Ramos (cell line): ENCODE results near the gene ENDOD1.
"Not testable (repeated sequence)": the region's sequence is repeated elsewhere in the genome, so short reads cannot be mapped to it uniquely, and the experiment has no call there.

Experiments used
- in situ Hi-C: fragments of 300-500 bp; cut with MboI; formaldehyde crosslinking; loops from one replicate; pipeline ENCODE4 v1.14.3; 2022; ENCODE audit warnings: low sequenced_read_pairs; ENCODE audit not compliant: unreplicated experiment

Gene ENDOD1, protein sequence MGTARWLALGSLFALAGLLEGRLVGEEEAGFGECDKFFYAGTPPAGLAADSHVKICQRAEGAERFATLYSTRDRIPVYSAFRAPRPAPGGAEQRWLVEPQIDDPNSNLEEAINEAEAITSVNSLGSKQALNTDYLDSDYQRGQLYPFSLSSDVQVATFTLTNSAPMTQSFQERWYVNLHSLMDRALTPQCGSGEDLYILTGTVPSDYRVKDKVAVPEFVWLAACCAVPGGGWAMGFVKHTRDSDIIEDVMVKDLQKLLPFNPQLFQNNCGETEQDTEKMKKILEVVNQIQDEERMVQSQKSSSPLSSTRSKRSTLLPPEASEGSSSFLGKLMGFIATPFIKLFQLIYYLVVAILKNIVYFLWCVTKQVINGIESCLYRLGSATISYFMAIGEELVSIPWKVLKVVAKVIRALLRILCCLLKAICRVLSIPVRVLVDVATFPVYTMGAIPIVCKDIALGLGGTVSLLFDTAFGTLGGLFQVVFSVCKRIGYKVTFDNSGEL

GRCh38 chr11:95089620-95090542, at the start of gene ENDOD1:
ENDOD1 (plus strand) TSS chr11:95089846; CDS start chr11:95089928, 82 bp downstream.
- in situ Hi-C loops, result no loop called here

GRCh38 chr11:95042239-95042638, 47.4 kb upstream of the ENDOD1 start:
- in situ Hi-C loops, result no loop called here

DNA sequence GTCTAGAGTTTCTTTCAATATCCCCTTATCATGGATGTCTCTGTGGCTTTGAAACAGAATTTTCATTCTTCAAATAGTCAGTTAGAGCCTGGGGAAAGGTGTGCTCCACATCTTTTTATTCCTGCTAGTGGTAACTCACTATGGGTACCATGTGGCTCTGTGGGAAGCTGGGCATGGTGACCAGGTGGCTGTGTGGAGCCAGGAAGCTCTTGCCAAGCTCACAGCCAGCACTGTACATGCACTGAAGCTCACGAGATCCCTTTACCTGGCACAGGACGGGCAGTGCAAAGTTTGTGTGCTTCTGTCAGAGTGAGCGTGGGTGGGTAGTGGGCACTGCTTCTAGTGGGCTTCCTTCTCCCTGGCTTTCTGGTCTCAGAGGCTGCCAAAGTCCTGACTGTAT, 46.7 kb upstream of the ENDOD1 start:
- in situ Hi-C loops, result no loop called here

DNA sequence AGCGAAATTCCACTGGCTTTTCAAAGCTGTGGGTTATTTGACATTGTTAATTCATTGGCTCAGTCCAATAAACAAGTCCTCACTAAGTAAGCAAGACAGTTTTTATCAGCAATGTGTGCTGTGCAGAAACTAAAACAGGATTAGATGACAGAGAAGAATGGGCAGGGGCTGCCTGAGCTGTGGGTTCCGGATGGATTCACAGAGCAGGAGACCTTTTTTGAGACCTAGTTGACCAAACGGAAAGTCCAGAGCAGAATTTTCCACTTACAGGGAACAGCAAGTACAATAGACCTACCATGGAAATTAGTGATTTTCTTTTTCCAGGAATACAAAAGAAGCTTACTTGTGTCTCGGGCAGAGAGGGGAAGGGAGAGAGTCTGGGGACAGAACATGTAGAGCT, 45.6 kb upstream of the ENDOD1 start:
- in situ Hi-C loops, result no loop called here

DNA sequence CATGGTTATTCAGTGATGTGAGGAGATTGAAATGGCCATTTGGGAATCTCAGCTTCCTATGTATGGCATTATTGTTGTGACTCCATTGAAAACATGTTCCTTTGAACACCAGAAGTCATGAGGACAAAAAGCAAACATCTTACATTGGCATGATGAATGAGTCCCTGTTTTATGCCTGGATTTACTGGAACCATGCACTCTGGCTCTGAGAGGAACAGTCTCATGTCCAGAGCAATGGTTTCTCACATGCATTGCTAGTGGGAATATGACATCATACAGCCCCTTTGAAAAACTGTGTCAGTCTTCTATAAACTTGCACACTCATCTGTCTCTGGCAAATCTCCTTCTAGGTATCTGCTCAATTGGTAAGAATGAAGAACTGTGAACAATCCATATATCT, 43.8 kb upstream of the ENDOD1 start:
- in situ Hi-C loops, result no loop called here

GRCh38 chr11:95049122-95049521, 40.5 kb upstream of the ENDOD1 start, which contains the start of gene KDM4F:
KDM4F (plus strand) TSS chr11:95049422.
- in situ Hi-C loops, result not testable (repeated sequence)

GRCh38 chr11:95050595-95051202, 38.9 kb upstream of the ENDOD1 start:
- in situ Hi-C loops, result no loop called here

DNA sequence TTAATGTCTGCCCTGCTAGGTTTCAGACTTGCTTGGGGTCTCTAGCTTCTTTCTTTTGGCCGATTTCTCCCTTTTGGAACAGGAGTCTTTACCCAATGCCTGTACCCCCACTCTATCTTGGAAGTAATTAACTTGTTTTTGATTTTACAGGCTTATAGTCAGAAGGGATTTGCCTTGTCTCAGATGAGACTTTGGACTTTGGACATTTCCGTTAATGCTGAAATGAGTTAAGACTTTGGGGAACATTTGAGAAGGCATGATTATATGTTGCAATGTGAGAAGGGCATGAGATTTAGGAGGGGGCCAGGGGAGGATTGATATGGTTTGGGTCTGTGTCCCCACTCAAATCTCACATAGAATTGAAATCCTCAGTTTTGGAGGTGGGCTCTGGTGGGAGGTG, 35.3 kb upstream of the ENDOD1 start:
- in situ Hi-C loops, result no loop called here

- in situ Hi-C loops, result no loop called here
Observed at GRCh38 chr11:95055283-95055897, 34.3 kb upstream of the ENDOD1 start.

GRCh38 chr11:95057959-95058358, 31.7 kb upstream of the ENDOD1 start:
- in situ Hi-C loops, result no loop called here

DNA sequence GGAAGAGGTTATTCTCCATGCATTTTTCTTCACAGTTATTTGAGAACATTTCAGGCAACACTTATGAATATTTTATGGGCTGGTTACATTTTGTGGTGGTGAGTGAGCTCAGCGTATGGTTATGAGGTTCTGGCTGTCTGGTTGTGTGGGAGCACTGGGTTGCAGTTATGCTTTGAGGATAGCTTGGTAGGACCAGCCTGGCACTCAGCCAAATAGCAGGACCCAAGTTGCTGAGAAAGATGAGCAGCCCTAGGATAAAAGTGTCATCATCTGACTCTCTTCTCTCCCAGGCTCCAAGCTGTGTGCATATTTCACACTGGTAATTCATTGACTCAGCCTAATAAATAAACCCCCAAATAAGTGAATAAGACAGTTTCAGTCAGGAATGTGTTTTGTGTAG, 31.0 kb upstream of the ENDOD1 start:
- in situ Hi-C loops, result no loop called here

- in situ Hi-C loops, result no loop called here
Observed at GRCh38 chr11:95059046-95059445, 30.6 kb upstream of the ENDOD1 start.

- in situ Hi-C loops, result no loop called here
Observed at GRCh38 chr11:95065336-95065735, 24.3 kb upstream of the ENDOD1 start.

DNA sequence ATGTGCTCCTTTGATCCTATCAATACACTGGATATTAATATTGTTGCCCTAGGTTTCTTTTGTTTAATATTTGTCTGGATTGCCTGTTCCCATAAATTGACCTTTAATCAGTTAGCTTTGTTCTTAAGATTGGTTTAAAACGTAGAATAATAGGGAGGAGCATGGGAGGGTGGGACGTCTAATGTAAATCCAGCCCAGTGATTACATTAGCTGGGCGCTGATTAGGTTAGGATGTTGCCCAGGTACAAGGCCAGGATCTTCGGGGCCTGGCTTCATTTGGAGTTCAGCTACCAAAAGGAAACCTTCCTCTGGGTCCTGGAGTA, 23.0 kb upstream of the ENDOD1 start, which contains the start of gene SRSF8:
TSS of gene SRSF8 (plus strand) at position 204 of the 323 bp plus-strand sequence. CDS start 308 bp downstream, outside the sequence.
- in situ Hi-C loops, result no loop called here

DNA sequence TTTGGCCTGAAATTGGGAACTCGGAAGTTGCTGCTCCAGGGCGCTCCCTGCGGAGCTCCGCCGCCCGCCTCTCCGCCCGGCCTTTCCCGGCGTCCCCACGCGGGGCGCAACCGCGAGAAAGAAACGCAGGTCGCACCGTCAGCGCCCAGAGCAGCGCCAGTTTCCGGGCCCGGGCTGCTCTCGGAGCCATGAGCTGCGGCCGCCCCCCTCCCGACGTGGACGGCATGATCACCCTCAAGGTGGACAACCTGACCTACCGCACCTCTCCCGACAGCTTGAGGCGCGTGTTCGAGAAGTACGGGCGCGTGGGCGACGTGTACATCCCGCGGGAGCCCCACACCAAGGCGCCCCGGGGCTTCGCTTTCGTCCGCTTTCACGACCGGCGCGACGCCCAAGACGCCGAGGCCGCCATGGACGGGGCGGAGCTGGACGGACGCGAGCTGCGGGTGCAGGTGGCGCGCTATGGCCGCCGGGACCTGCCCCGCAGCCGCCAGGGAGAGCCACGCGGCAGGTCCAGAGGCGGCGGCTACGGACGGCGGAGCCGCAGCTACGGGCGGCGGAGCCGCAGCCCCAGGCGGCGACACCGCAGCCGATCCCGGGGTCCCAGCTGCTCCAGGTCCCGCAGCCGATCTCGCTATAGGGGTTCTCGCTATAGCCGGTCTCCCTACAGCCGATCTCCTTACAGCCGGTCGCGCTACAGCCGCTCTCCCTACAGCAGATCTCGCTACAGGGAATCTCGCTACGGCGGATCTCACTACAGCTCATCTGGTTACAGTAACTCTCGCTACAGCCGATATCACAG, 22.4 kb upstream of the ENDOD1 start:
- in situ Hi-C loops, result no loop called here

- in situ Hi-C loops, result no loop called here
Observed at GRCh38 chr11:95067841-95068219, 21.8 kb upstream of the ENDOD1 start.

GRCh38 chr11:95068549-95068948, 21.1 kb upstream of the ENDOD1 start:
- in situ Hi-C loops, result no loop called here

DNA sequence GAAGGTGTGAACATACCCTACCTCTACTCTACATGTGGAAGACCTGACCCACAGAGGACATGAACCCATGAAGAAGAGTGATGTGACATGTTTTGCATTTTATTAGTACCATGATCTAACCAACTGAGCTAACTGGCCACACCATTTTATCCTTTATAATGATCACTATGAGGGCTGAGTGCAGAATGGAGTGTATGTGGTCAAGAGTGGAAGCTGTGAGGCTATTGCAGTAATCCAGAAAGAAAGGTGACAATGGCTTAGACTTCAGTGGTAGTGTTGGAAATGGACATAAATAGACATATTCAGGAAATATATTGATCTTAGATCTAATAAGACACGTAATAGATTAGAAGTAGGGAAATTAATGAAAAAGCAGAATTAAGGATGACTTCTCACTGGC, 19.2 kb upstream of the ENDOD1 start:
- in situ Hi-C loops, result no loop called here

DNA sequence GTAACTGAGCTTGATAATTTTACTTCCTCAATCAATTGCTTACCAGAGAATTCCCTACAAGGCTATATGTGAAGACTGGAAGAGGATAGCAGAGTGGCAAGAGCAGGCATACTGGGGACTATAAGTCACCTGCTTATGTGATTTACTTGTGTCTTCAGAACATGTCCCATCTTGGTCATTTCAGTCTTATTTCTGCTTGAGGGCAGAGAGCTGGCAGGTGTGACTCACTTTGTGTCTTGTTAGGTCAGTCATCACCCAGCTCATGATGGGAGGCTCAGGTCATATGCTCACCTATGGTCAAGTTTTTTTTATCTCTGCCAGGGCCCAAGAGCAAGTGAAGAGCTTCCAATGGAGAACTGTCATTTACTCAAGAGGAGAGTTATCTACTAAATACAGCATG, 16.7 kb upstream of the ENDOD1 start:
- in situ Hi-C loops, result no loop called here
